ENCODE measurements around the gene FAM53B.

The FAM53B gene

GRCh38 chr10:124645467-124646095, 98.6 kb downstream of the FAM53B start:
- no peak for DNase-seq

GRCh38 chr10:124644771-124645415, 99.3 kb downstream of the FAM53B start:
- no peak for DNase-seq

- DNase-seq, result no peak
Observed at GRCh38 chr10:124644236-124644635, 99.9 kb downstream of the FAM53B start.

GRCh38 chr10:124643330-124644009, 100.7 kb downstream of the FAM53B start:
- no peak for DNase-seq

GRCh38 chr10:124642088-124642710, 102.0 kb downstream of the FAM53B start:
- peak; percentile 11 for DNase-seq

- no peak for DNase-seq
Observed at GRCh38 chr10:124641282-124642087, 102.7 kb downstream of the FAM53B start.

GRCh38 chr10:124640538-124641231, 103.5 kb downstream of the FAM53B start:
- no peak for DNase-seq

GRCh38 chr10:124640056-124640455, 104.1 kb downstream of the FAM53B start:
- no peak for DNase-seq

- no peak for DNase-seq
Observed at GRCh38 chr10:124639646-124640045, 104.5 kb downstream of the FAM53B start.

GRCh38 chr10:124639206-124639605, 105.0 kb downstream of the FAM53B start:
- DNase-seq, result no peak

GRCh38 chr10:124637746-124638145, 106.4 kb downstream of the FAM53B start:
- DNase-seq, result no peak

GRCh38 chr10:124637091-124637700, 107.0 kb downstream of the FAM53B start:
- DNase-seq, result no peak

- no peak for DNase-seq
Observed at GRCh38 chr10:124636271-124636995, 107.7 kb downstream of the FAM53B start.

GRCh38 chr10:124632566-124632965, 111.6 kb downstream of the FAM53B start:
- DNase-seq, result no peak

- DNase-seq, result no peak
Observed at GRCh38 chr10:124632064-124632531, 112.1 kb downstream of the FAM53B start.

- DNase-seq, result no peak
Observed at GRCh38 chr10:124630551-124630950, 113.6 kb downstream of the FAM53B start.

GRCh38 chr10:124629842-124630241, 114.3 kb downstream of the FAM53B start:
- DNase-seq, result no peak

- no peak for DNase-seq
Observed at GRCh38 chr10:124629415-124629814, 114.8 kb downstream of the FAM53B start.

- no peak for DNase-seq
Observed at GRCh38 chr10:124628676-124629021, 115.5 kb downstream of the FAM53B start.

- DNase-seq, result no peak
Observed at GRCh38 chr10:124627866-124628675, 116.1 kb downstream of the FAM53B start.
